ENCODE results near the gene STRIP2. TPM values are rescaled to one million over a fixed set of nuclear protein-coding genes. Genes with fewer than 3 reads are reported as not detected.
A peak's percentile ranks its signal among the peaks of the same experiment; 100 is the strongest.

Gene STRIP2
- total RNA-seq, 4 donors from 2014 or later, result 0.54 to 1.7 (median 1.3) TPM

- peaks cover 0 to 48% (median 0%) of the 10 kb centered on the region in 3 donors for H3K36me3 ChIP-seq
- H3K4me1 ChIP-seq, result no peaks in the 10 kb centered on the region
- H3K9me3 ChIP-seq, result no peaks in the 10 kb centered on the region
- H3K27me3 ChIP-seq, result no peaks in the 10 kb centered on the region
- TF ChIP-seq CTCF (IDR thresholded peaks at IDR 0.05) (no peak), POLR2A (IDR thresholded peaks at IDR 0.05) (no peak)
- no peak for DNase-seq
- H3K4me3 ChIP-seq, result no peak overlapping the region
- no peak overlapping the region for H3K27ac ChIP-seq
These were observed 7.8 kb upstream of the STRIP2 start for GRCh38 chr7:129426482-129426881.

GRCh38 chr7:129427526-129428045 lies 6.6 kb upstream of the STRIP2 start:
- Histone ChIP-seq H3K4me3 (no peak overlapping the region), H3K27me3 (no peaks in the 10 kb centered on the region), H3K4me1 (no peaks in the 10 kb centered on the region), H3K36me3 (peaks cover 0 to 44% (median 0%) of the 10 kb centered on the region in 3 donors), H3K9me3 (no peaks in the 10 kb centered on the region), H3K27ac (no peak overlapping the region)
- TF ChIP-seq POLR2A (IDR thresholded peaks at IDR 0.05) (no peak), CTCF (IDR thresholded peaks at IDR 0.05) (no peak)
- no peak for DNase-seq

GRCh38 chr7:129431911-129432643 lies 2.2 kb upstream of the STRIP2 start:
- Histone ChIP-seq H3K4me1 (peaks cover 3 to 7% (median 5%) of the 10 kb centered on the region in 4 donors), H3K4me3 (no peak overlapping the region), H3K27me3 (no peaks in the 10 kb centered on the region), H3K36me3 (peaks cover 0 to 7% (median 0%) of the 10 kb centered on the region in 3 donors), H3K27ac (no peak overlapping the region), H3K9me3 (no peaks in the 10 kb centered on the region)
- TF ChIP-seq CTCF (IDR thresholded peaks at IDR 0.05) (no peak), POLR2A (IDR thresholded peaks at IDR 0.05) (no peak)
- no peak for DNase-seq

GRCh38 chr7:129434675-129435318 lies 565 bp downstream of the STRIP2 start:
- H3K4me1 ChIP-seq, result peaks cover 3 to 7% (median 5%) of the 10 kb centered on the region in 4 donors
- no peak for DNase-seq

GRCh38 chr7:129435414-129435829 lies 1.2 kb downstream of the STRIP2 start:
- Histone ChIP-seq H3K4me3 (no peak overlapping the region), H3K9me3 (no peaks in the 10 kb centered on the region), H3K27ac (no peak overlapping the region), H3K36me3 (no peaks in the 10 kb centered on the region), H3K27me3 (no peaks in the 10 kb centered on the region), H3K4me1 (peaks cover 3 to 7% (median 5%) of the 10 kb centered on the region in 4 donors)
- no peak for TF ChIP-seq POLR2A (IDR thresholded peaks at IDR 0.05)
- TF ChIP-seq CTCF (IDR thresholded peaks at IDR 0.05), result no peak
- no peak for DNase-seq

More at GRCh38 chr7:129434675-129435318, 565 bp downstream of the STRIP2 start:
- Histone ChIP-seq H3K9me3 (no peaks in the 10 kb centered on the region), H3K27me3 (no peaks in the 10 kb centered on the region), H3K4me3 (peak overlapping the region; percentile 56 to 80 (median 65)), H3K27ac (peak overlapping the region in 2 of 4 donors; percentile 53 to 64), H3K36me3 (no peaks in the 10 kb centered on the region)
- no peak for TF ChIP-seq POLR2A (IDR thresholded peaks at IDR 0.05)
- TF ChIP-seq CTCF (IDR thresholded peaks at IDR 0.05), result no peak
